Pancreas (tissue), 10 donors: ENCODE results near the gene KCNC1. TPM values are rescaled to one million over a fixed set of nuclear protein-coding genes. Genes with fewer than 3 reads are reported as not detected.

Experiments
- ATAC-seq, 4 donors: fragments of 200-7000 bp; cut with Tn5 transposase; one replicate each; pipeline versions ENCODE4 v1.8.0 to v1.9.1; 2020; ENCODE audit warnings: mild to moderate bottlenecking in 4 of 4, moderate library complexity in 4 of 4
- DNase-seq, 6 donors: peaks; one replicate each; pipeline ENCODE4 v3.0.0-alpha.2; 2020
- FAIRE-seq: peaks from 2 replicates; lab custom pipeline; 2012; peaks lifted over from hg19 to GRCh38; lab: Jason Lieb, UNC
- H3K27ac ChIP-seq, 4 donors: fragments of 200-600 bp; sonication (generic); 1 replicate in 3 of 4; 2 replicates in 1 of 4; pipeline versions ENCODE4 v1.5.0 to v1.8.0; 2020
- H3K27me3 ChIP-seq, 4 donors: fragments of 200-600 bp; one replicate each; pipeline ENCODE4 v1.8.0; 2021
- H3K36me3 ChIP-seq, 3 donors: fragments of 200-600 bp; sonication (generic) in 1 of 3; one replicate each; pipeline versions ENCODE4 v1.5.0 to v1.8.0; 2020 to 2021
- H3K4me1 ChIP-seq, 3 donors: fragments of 200-600 bp; one replicate each; pipeline ENCODE4 v1.8.0; 2021
- H3K4me3 ChIP-seq, 4 donors: fragments of 200-600 bp; sonication (generic) in 2 of 4; one replicate each; pipeline versions ENCODE4 v1.5.0 to v1.8.0; 2020 to 2021
- H3K9me3 ChIP-seq, 4 donors: fragments of 200-600 bp; one replicate each; pipeline ENCODE4 v1.8.0; 2021
- CTCF ChIP-seq, 4 donors: fragments of 200-600 bp; sonication (generic) in 3 of 4; IDR thresholded peaks; one replicate each; pipeline versions ENCODE4 v1.5.0 to v1.8.0; 2021; ENCODE audit warnings: antibody characterized with exemption in 4 of 4
- WGBS, 2 donors: extraction: QIAGEN DNeasy Blood & Tissue Kit; methylation state at CpG; one replicate each; pipeline ENCODE4 v1.1.7; 2013; 5-methylcytosine and 5-hydroxymethylcytosine counted together
- intact Hi-C, 3 donors: fragments of 100-400 bp; cut with DNase I; formaldehyde crosslinking; loops; one replicate each; pipeline versions ENCODE4 v1.11.1 to v1.14.2; 2022
- polyA plus RNA-seq, 2 donors: library from polyadenylated mRNA; stranded (reverse); fragments of 200-250 nt; gene quantifications; one replicate each; pipeline ENCODE4 v1.2.3, GENCODE V29; 2013
- total RNA-seq, 6 donors: library from RNA; stranded (reverse); fragmentation: NEBNext Ultra II Directional in 4 of 6; extraction: Animal tissue kit (Norgen Biotek cat#: 25700) in 4 of 6; gene quantifications; one replicate each; pipeline versions ENCODE4 v1.2.1 to v1.2.4, GENCODE V29; 2021 to 2023
- donor health status: healthy with polysubstance abuse.
- donor health status: DM: no; HTN: no; CAD: no; lungs with moderate emphysema.
- donor health status: DM: no; HTN: no; CAD: no.
- donor health status: control.
- donor health status: control.
- donor health status: Bipolar disorder and iron deficiency.
- donor health status: DM: yes; HTN: yes; CAD: no.
- donor health status: DM: no; HTN: no; CAD: no.
- donor health status: DM: no; HTN: no; CAD: no.
- donor health status: DM: yes; HTN: yes; CAD: no.

The KCNC1 gene
- total and polyA plus RNA-seq, 8 donors = 0.05 to 0.82 (median 0.37) TPM

GRCh38 chr11:17738151-17738973 is 3.8 kb downstream of the KCNC1 start:
- Histone ChIP-seq H3K36me3 (no peaks in the 10 kb centered on the region), H3K27me3 (peaks cover 0 to 9% (median 6%) of the 10 kb centered on the region in 4 donors), H3K9me3 (no peaks in the 10 kb centered on the region), H3K27ac (no peak overlapping the region), H3K4me3 (no peak overlapping the region), H3K4me1 (peaks cover 0 to 7% (median 0%) of the 10 kb centered on the region in 3 donors)
- intact Hi-C loops = no loop called here
- ATAC-seq = no peak
- no peak for TF ChIP-seq CTCF (IDR thresholded peaks at IDR 0.05)
- 36 to 40% methylated on average over 10 of the region's 10 CpGs for WGBS, 2 donors
- no peak for FAIRE-seq
- DNase-seq = peak in 1 of 6 donors; percentile 39

- intact Hi-C loops = no loop called here
- DNase-seq (peak in 1 of 6 donors; percentile 27), FAIRE-seq (no peak)
Observed at GRCh38 chr11:17739945-17740338, 5.4 kb downstream of the KCNC1 start.

GRCh38 chr11:17740649-17741235 is 6.2 kb downstream of the KCNC1 start:
- ATAC-seq = no peak
- Histone ChIP-seq H3K4me3 (no peak overlapping the region), H3K27me3 (peaks cover 0 to 9% (median 5%) of the 10 kb centered on the region in 4 donors), H3K27ac (no peak overlapping the region), H3K4me1 (no peaks in the 10 kb centered on the region), H3K9me3 (no peaks in the 10 kb centered on the region), H3K36me3 (no peaks in the 10 kb centered on the region)
- 60 to 61% methylated on average over 7 of the region's 7 CpGs for WGBS, 2 donors
- intact Hi-C loops = no loop called here
- peak in 1 of 6 donors; percentile 27 for DNase-seq
- TF ChIP-seq CTCF (IDR thresholded peaks at IDR 0.05) = no peak
- FAIRE-seq = no peak

More at GRCh38 chr11:17739945-17740338, 5.4 kb downstream of the KCNC1 start:
- Histone ChIP-seq H3K4me3 (no peak overlapping the region), H3K27me3 (peaks cover 0 to 9% (median 6%) of the 10 kb centered on the region in 4 donors), H3K4me1 (peaks cover 0 to 4% (median 0%) of the 10 kb centered on the region in 3 donors), H3K36me3 (no peaks in the 10 kb centered on the region), H3K9me3 (no peaks in the 10 kb centered on the region), H3K27ac (no peak overlapping the region)
- TF ChIP-seq CTCF (IDR thresholded peaks at IDR 0.05) = no peak
- 61 to 85% methylated on average over 5 to 6 of the region's 6 CpGs for WGBS, 2 donors
- no peak for ATAC-seq

GRCh38 chr11:17741487-17741886 is 6.9 kb downstream of the KCNC1 start:
- H3K9me3 ChIP-seq = no peaks in the 10 kb centered on the region

More at GRCh38 chr11:17741487-17741886, 6.9 kb downstream of the KCNC1 start:
- Histone ChIP-seq H3K36me3 (no peaks in the 10 kb centered on the region), H3K4me3 (no peak overlapping the region), H3K4me1 (no peaks in the 10 kb centered on the region), H3K27me3 (peaks cover 0 to 3% (median 1%) of the 10 kb centered on the region in 4 donors), H3K27ac (no peak overlapping the region)
- DNase-seq = peak in 2 of 6 donors; percentile 34 to 50
- no peak for FAIRE-seq
- intact Hi-C loops = no loop called here
- ATAC-seq = no peak
- WGBS, 2 donors = 87 to 94% methylated on average over 10 of the region's 10 CpGs
- TF ChIP-seq CTCF (IDR thresholded peaks at IDR 0.05) = no peak
